ENCODE results near the gene SCRN1. TPM values are rescaled to one million over a fixed set of nuclear protein-coding genes. Genes with fewer than 3 reads are reported as not detected.
A peak's percentile ranks its signal among the peaks of the same experiment; 100 is the strongest.

SCRN1 gene
- total RNA-seq, 2 donors from 2014 or later, result 20.4 to 30.4 TPM

GRCh38 chr7:29921404-29922010 lies 68.1 kb downstream of the SCRN1 start:
- Histone ChIP-seq H3K27me3 (no peaks in the 10 kb centered on the region), H3K36me3 (replicated peaks in 1 of 2; ENCODE audit: insufficient read depth in 1 of 2, low read depth in 2 of 2) (peaks cover 0 to 2% of the 10 kb centered on the region in 2 donors), H3K9me3 (no peaks in the 10 kb centered on the region), H3K4me1 (no peaks in the 10 kb centered on the region), H3K4me3 (no peak overlapping the region), H3K27ac (no peak overlapping the region)
- TF ChIP-seq POLR2A (IDR thresholded peaks at IDR 0.05) (no peak), CTCF (IDR thresholded peaks at IDR 0.05) (peak; percentile 74 to 94 (median 83))
- intact Hi-C loops (cut with DNase I), result loop anchor here (5.0 kb wide), 1 partner anchor 174 kb away; no protein-coding TSS in a partner anchor
- 37 to 42% methylated on average over 4 of the region's 4 CpGs for WGBS, 2 donors
- ATAC-seq (peak; percentile 75), DNase-seq (peak; percentile 34 to 51 (median 43))

GRCh38 chr7:29920491-29920890 lies 69.1 kb downstream of the SCRN1 start:
- ATAC-seq, result no peak
- intact Hi-C loops (cut with DNase I), result loop anchor here (5.0 kb wide), 1 partner anchor 173 kb away; no protein-coding TSS in a partner anchor
- 76 to 77% methylated on average over 5 of the region's 5 CpGs for WGBS, 2 donors

GRCh38 chr7:29919790-29920189 lies 69.8 kb downstream of the SCRN1 start:
- no peak for ATAC-seq
- intact Hi-C loops (cut with DNase I), result loop anchor here (5.0 kb wide), 1 partner anchor 172 kb away; no protein-coding TSS in a partner anchor
- no peaks in the 10 kb centered on the region for H3K9me3 ChIP-seq
- no peaks in the 10 kb centered on the region for H3K27me3 ChIP-seq
- H3K4me1 ChIP-seq, result no peaks in the 10 kb centered on the region
- no peak overlapping the region for H3K27ac ChIP-seq
- no peak overlapping the region for H3K4me3 ChIP-seq
- 83 to 87% methylated on average over 5 of the region's 5 CpGs for WGBS, 2 donors
- no peak for DNase-seq
- H3K36me3 ChIP-seq (replicated peaks in 1 of 2; ENCODE audit: insufficient read depth in 1 of 2, low read depth in 2 of 2), result peaks cover 0 to 2% of the 10 kb centered on the region in 2 donors
- TF ChIP-seq CTCF (IDR thresholded peaks at IDR 0.05), result no peak
- TF ChIP-seq POLR2A (IDR thresholded peaks at IDR 0.05), result no peak

More at GRCh38 chr7:29920491-29920890, 69.1 kb downstream of the SCRN1 start:
- no peaks in the 10 kb centered on the region for H3K4me1 ChIP-seq
- no peak overlapping the region for H3K4me3 ChIP-seq
- H3K36me3 ChIP-seq (replicated peaks in 1 of 2; ENCODE audit: insufficient read depth in 1 of 2, low read depth in 2 of 2), result peaks cover 0 to 2% of the 10 kb centered on the region in 2 donors
- H3K27ac ChIP-seq, result no peak overlapping the region
- DNase-seq, result no peak
- TF ChIP-seq CTCF (IDR thresholded peaks at IDR 0.05), result no peak
- TF ChIP-seq POLR2A (IDR thresholded peaks at IDR 0.05), result no peak
- H3K27me3 ChIP-seq, result no peaks in the 10 kb centered on the region
- H3K9me3 ChIP-seq, result no peaks in the 10 kb centered on the region

- TF ChIP-seq POLR2A (IDR thresholded peaks at IDR 0.05), result no peak
- no peak for TF ChIP-seq CTCF (IDR thresholded peaks at IDR 0.05)
- WGBS, 2 donors, result 60 to 62% methylated on average over 4 of the region's 4 CpGs
- no peaks in the 10 kb centered on the region for H3K9me3 ChIP-seq
- no peak for DNase-seq
- intact Hi-C loops (cut with DNase I), result no loop called here
- H3K4me3 ChIP-seq, result no peak overlapping the region
- H3K36me3 ChIP-seq (replicated peaks in 1 of 2; ENCODE audit: insufficient read depth in 1 of 2, low read depth in 2 of 2), result peaks cover 0 to 2% of the 10 kb centered on the region in 2 donors
- no peaks in the 10 kb centered on the region for H3K4me1 ChIP-seq
- H3K27me3 ChIP-seq, result no peaks in the 10 kb centered on the region
- ATAC-seq, result no peak
- no peak overlapping the region for H3K27ac ChIP-seq
Observed at GRCh38 chr7:29918850-29919249, 70.8 kb downstream of the SCRN1 start.

- Histone ChIP-seq H3K4me1 (no peaks in the 10 kb centered on the region), H3K36me3 (replicated peaks in 1 of 2; ENCODE audit: insufficient read depth in 1 of 2, low read depth in 2 of 2) (no peaks in the 10 kb centered on the region), H3K9me3 (no peaks in the 10 kb centered on the region), H3K27me3 (no peaks in the 10 kb centered on the region), H3K27ac (no peak overlapping the region), H3K4me3 (no peak overlapping the region)
- no peak for ATAC-seq
- DNase-seq, result no peak
- TF ChIP-seq POLR2A (IDR thresholded peaks at IDR 0.05), result no peak
- TF ChIP-seq CTCF (IDR thresholded peaks at IDR 0.05), result no peak
- WGBS, 2 donors, result 80% methylated on average over 4 of the region's 4 CpGs
- intact Hi-C loops (cut with DNase I), result no loop called here
Observed at GRCh38 chr7:29917641-29918040, 72.0 kb downstream of the SCRN1 start.
